HL-60 (cell line): ENCODE data around the gene CHST11.

ENCODE experiments used
- GABPA ChIP-seq: IDR thresholded peaks from 2 replicates; pipeline ENCODE4 v1.6.1; 2012; ENCODE audit warnings: low read depth
- POLR2AphosphoS5 ChIP-seq: IDR thresholded peaks from 2 replicates; pipeline ENCODE4 v1.6.1; 2012; ENCODE audit warnings: low read depth
- TF ChIP-seq, protein P1 (sequence below): IDR thresholded peaks from one replicate; pipeline ENCODE4 v1.5.1; 2011; ENCODE audit warnings: low read length, control low read depth, inconsistent platforms; ENCODE audit not compliant: insufficient read depth

DNA sequence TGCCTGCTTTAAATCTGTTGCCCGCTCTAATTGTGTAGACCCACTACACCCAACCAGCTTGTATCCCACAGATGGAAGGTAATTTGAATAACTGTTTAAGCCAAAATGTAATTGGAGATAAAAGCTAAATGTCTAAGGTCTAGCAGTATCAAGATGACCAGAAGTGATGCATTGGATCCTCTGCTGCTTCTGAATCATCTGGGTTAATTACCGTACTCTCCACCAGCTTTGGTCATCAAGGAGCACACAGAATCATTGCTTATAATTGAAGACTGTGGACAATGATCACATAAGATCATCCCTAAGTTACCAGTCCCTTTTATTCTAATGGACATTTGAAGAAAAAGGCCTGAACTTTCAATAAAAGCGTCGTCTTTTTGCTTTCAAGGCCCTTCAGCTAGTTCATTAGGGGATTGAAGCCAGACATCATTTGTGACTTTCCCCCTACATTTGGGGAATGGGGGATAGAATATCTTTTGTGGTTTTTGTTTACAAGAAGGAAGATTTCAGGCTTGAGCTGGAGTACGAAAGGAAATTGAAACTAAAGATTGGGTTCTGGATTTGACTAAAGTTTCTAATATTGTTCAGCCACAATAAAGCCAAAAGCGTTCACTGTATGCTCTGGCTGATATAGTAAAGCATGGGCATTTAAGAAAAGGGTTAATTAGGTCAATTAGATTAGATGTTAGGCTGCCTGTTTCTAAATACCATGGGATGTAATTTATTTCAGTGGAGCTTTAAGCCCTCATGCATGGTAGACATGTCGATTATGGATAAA lies 123.2 kb downstream of the CHST11 start:
- TF ChIP-seq, protein P1, sequence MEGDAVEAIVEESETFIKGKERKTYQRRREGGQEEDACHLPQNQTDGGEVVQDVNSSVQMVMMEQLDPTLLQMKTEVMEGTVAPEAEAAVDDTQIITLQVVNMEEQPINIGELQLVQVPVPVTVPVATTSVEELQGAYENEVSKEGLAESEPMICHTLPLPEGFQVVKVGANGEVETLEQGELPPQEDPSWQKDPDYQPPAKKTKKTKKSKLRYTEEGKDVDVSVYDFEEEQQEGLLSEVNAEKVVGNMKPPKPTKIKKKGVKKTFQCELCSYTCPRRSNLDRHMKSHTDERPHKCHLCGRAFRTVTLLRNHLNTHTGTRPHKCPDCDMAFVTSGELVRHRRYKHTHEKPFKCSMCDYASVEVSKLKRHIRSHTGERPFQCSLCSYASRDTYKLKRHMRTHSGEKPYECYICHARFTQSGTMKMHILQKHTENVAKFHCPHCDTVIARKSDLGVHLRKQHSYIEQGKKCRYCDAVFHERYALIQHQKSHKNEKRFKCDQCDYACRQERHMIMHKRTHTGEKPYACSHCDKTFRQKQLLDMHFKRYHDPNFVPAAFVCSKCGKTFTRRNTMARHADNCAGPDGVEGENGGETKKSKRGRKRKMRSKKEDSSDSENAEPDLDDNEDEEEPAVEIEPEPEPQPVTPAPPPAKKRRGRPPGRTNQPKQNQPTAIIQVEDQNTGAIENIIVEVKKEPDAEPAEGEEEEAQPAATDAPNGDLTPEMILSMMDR: no peak
- TF ChIP-seq GABPA: no peak
- TF ChIP-seq POLR2AphosphoS5: no peak
